GM21515 (cell line): ENCODE data around the gene SLC4A5.

Source experiments
- ATAC-seq: cut with Tn5 transposase; IDR thresholded peaks from one replicate; pipeline ENCODE4 v1.9.1; 2021; ENCODE audit not compliant: unreplicated experiment

The SLC4A5 gene

GRCh38 chr2:74275228-74275627 is 68.0 kb downstream of the SLC4A5 start:
- ATAC-seq: no peak

DNA sequence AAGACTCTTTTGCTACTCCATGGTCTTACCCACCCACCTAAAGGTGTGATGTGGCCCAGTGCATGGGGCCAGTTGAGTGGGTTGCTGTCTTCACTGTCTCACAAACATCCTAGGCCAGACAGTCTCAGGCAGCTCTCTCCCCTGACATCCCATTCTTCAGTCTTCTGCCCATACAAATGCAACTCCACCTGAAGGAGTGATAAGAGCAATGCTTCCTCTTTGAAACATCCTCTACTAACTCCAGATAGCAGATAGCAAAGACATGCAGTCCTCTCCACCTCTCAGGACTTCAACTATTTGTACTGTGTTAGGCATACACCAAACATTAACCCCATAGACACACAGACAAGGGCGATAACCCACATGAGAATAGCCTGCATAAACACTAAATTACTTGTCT is 73.5 kb downstream of the SLC4A5 start:
- ATAC-seq: no peak

DNA sequence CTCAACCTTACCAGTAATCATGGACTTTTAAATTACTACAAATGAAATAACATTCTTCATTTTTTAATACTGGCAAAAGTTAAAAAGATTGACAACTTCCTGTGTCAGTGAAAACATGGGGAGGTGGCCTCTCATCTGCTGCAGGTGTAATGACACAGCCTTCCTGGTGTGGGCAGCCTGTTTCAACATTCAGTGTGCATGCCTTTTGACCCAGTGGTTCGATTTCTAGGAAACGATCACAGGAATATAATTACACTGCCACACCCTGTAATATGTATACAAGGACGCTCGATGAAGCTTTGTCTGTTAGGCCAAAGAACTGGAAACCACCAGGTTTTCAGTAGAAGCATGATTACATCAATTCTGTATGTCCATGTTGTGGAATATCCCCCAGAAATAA is 76.1 kb downstream of the SLC4A5 start:
- no peak for ATAC-seq

- ATAC-seq: no peak
These were observed 78.9 kb downstream of the SLC4A5 start for GRCh38 chr2:74264281-74264680.

GRCh38 chr2:74262681-74263080 is 80.5 kb downstream of the SLC4A5 start:
- ATAC-seq: no peak

DNA sequence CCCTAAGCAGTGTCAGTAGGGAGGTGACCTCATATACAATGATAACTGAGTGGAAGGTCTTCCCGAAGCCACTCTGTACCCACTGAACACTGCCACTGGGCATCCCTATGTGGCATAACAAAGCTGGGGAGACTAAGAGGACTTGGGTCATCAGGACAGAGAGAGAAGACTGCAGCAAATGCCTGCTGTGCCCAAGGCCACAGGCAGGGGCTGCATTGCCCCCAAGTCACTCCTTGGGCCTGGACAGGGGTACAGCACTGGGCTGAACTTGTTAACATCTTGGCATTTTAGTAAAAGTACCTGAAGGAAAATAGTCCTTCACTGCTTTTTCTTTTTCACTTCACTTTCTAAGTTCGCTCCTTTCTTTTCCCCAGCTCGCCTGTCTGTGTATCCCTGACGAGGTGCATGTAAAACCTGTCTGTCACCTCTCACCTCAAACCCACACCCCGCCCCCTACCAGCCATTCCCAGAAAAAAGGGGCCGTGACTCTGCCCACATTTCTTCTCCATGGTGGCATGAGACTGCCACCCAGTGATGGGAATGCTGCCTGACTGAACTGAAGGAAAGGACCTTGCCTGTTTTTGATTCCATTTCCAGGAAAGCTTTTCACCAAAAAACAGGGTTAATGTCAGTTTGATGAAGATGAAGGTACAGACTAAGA is 81.9 kb downstream of the SLC4A5 start:
- ATAC-seq: no peak

GRCh38 chr2:74260495-74260894 is 82.7 kb downstream of the SLC4A5 start:
- ATAC-seq: no peak

DNA sequence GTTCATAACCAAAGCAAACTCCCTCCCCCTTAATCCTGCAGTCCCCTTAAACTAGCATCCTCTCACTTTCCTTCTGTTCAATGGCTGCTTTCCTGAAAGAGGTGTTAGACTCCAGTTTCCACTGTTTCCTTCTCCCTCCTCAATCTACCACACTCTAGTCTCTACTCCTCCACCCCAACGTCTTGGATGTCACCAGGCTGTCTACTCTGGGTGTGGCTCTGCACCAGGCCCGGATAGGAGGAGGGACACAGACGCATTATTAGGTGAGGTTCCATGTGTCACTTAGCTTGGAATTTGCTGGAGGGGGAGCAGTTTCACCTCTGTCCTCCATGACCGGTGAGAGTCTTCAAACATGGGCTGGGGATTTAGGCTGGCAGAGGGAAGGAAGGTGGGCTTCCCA is 83.5 kb downstream of the SLC4A5 start:
- ATAC-seq: no peak

- no peak for ATAC-seq
These were observed 84.0 kb downstream of the SLC4A5 start for GRCh38 chr2:74259191-74259590.

DNA sequence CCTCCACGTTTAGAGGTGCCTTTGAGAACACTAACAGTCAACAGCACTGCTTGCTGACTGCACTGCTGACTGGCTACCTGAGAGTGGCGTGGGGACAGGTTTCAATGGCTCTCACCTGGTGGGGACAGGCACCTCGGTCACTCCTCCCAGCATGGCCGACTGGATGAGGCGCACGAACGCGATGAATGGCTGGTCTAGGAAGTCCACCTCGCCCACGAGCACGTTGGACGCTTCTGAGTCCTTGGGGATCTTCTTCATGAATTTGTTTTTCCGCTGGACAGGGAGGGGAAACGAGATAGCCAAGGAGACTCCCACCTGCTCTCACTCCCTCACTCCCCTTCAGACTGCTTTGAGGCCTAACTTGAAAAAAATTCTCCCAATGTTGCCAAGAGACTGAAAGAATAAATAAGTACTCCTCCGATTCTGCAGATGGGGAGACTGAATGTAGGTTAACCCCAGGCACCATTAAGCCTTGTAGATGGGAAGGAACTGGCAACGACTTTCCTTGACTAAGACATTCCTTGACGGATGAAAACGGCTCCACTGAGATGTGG is 87.5 kb downstream of the SLC4A5 start:
- ATAC-seq: no peak

DNA sequence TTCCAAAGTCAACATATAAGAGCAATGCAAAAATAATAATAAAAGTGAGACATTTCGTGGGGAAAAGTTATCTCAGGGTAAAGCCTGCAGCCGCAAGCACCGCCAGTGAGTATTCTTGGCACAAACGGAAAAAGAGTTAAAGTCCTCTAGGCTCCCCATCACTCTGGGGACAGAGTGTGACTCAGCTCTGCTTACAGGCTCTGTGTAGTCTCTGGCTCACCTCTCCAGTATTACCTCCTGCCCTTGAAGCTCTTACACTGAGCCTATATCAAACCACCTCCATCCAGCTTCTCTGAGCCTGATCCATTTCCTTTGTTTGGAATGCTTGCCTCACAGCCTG is 89.3 kb downstream of the SLC4A5 start:
- no peak for ATAC-seq

- no peak for ATAC-seq
These were observed 89.8 kb downstream of the SLC4A5 start for GRCh38 chr2:74253306-74253970.

GRCh38 chr2:74252862-74253261 is 90.4 kb downstream of the SLC4A5 start:
- ATAC-seq: no peak

DNA sequence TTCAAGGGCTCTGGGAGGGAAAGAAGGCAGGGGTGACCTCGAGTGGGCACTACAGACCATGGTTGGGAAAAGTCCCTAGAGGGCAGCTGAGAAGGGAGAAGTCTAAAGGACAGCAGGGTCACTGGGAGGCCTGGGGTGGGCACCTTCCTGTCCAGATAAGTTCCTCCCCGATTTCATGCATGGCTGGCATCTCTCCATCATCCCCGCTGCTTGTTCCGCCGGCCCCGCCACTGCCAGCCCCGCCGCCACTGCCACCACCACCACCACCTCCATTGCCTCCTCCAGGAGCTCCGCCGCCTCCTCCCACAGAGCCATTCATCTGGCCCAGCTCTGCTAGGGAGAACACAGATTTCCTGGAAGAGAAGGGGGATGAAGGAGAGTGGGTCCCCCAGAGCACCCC is 91.2 kb downstream of the SLC4A5 start:
- no peak for ATAC-seq

DNA sequence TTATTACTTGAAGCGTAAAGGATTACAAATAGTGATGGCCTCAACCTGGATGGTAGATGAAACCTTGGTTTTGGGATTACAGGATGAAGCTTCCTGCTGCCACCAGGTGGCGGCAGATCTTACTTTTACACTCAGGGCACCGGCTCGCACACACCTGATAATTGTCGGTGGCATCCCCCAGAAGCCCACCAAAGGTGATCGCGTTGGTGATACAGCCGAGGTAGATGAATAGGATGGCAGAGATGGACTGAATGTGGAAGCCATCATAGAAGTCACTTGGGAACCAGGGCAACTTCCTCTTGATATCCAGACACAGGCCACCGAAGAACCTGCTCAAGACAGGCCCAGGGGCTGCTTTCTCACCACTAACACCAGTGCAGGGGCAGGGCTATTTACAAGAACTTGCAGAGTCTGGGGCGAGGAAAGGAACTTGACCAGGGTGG is 93.0 kb downstream of the SLC4A5 start:
- ATAC-seq: no peak

DNA sequence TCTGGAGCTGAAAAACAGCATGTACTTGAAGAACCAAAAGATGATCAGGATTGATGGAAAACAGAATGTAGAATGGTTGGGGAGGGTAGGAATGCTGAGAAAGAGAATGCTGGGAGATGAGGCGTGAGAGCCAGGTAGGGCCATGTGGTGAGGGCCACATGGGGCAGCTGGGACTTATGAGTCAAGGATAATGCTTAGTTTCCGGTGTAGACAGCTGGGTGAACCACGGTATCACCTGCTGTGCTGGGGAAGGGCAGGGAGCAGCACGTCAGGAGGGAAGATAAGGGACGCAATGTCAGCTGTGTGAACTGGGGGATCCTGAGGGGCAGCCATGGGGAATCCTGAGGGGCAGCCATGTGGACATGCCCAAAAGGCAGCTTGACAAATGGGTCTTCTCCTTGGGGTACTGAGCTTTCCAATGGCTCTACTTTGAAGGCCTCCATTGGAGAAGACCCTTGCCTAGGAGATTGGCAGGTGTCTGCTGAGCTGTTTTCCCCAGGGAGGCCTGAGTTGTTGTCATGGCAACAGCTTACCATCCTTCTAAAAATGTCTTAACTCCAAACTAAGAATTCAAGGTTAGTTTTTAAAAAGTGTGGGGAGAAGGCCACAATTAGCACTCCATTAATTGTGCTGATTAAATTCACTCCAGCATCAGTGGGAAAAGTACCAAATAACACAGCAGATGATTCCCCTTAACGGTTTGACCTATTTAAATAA is 93.7 kb downstream of the SLC4A5 start:
- ATAC-seq: no peak

GRCh38 chr2:74246496-74247195 is 96.6 kb downstream of the SLC4A5 start:
- ATAC-seq: no peak

GRCh38 chr2:74244286-74244685 is 98.9 kb downstream of the SLC4A5 start:
- ATAC-seq: no peak

DNA sequence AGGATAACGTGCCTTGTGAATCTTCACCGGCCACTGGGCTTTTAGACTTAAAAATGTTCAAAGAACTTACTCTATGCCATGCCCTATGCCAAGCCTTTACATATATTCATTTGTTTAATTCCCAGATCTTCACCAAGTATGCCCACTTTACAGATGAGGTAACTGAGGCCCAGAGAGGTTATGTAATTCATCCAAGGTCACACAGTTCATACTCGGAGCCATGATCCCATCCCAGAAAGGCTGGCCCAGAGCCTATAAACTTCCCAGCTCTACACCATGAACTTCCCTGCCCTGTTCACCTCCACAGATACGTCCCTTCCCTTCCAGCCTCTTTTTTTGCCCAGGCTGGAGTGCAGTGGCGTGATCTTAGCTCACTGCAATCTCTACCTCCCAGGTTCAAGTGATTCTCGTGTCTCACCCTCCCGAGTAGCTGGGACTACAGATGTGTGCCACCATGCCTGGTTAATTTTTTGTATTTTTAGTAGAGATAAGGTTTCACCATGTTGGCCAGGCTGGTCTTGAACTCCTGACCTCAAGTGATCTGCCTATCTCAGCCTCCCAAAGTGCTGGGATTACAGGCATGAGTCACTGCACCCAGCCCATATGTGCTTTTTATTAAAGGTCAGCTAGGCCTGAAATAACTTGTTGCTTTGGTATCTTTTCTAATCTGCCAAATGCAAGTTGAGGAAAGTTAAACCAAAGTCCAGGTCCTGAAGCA is 100.7 kb downstream of the SLC4A5 start:
- ATAC-seq: no peak

- no peak for ATAC-seq
These were observed 103.9 kb downstream of the SLC4A5 start for GRCh38 chr2:74239346-74239745.

DNA sequence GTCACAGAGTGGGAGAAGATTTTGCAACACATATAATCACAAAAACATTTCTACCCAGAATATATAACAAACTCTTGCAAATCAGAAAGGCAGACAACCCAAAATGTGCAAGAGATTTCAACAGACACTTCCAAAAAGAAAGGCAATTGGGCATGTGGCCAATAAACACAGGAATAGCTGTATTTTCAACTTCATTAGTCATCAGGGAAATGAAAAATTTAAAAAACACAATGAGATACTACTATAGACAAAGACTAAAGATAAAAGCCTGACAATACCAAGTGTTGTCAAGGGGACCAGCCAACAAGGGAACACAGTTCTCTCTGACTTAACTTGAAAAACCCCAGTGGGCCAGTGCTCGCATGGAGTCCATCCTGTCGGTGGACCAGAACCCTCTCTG is 104.3 kb downstream of the SLC4A5 start:
- no peak for ATAC-seq
